CD4-positive, alpha-beta T cell treated with Interleukin-6 for 4 hours (primary cell): ENCODE data around the gene AMOTL2.

Experiments
- DNase-seq: peaks from one replicate; pipeline ENCODE4 v3.0.0-alpha.2; 2020; ENCODE audit warnings: mixed read lengths

The AMOTL2 gene

DNA sequence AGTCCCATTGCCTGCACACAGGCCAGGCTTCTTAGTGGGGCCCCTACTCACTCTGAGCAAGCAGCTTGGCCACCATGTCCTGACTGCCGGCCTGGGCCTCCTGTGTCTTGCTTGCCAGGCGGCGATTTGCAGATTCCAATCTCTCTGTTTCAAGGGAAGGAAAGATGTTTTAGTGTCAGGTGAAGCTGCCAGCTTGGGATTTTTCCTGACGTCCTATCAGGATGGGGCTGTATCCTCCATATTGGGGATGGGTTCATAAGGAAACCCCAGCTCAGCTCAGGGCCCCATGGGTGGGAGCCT lies 8.5 kb downstream of the AMOTL2 start:
- no peak for DNase-seq

DNA sequence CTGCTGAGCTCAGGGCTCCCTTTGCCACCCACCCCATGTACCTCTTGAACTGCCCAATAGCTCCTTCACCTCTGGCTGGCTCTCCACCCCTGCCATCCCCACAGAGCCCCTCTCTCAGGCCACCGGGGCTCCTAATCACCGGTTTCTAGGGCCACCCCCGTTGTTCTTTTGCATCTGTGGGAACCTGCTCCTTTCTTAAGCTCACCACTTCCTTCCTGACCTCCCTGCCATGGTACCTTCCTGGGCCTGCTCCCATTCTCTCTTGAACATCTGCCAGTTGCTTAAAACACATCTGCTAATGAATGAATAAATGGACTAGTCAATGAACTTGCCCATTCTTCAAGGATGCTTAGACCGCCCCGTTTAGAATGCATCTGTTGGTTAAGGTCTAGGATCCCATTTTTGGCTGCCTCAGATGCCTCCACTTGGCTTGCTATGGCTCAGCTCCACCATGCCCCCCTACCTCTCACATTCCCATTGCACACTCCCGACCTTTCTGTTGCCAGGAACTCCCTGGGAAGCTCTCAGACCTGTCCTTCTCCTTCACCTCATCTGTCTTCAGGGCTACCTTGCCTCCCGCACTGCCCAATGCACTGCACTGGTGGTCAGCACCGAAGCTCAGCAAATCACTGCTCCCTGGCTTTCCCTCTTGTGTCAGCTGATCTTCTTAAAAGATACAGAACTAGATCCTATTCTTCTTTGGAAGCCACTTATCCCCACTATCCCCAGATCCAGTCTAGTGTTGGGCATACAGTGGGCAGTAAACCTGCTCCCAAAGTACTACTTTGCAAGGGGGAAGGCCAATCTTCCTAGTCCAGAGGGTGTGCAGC lies 9.1 kb downstream of the AMOTL2 start:
- DNase-seq, result no peak

DNA sequence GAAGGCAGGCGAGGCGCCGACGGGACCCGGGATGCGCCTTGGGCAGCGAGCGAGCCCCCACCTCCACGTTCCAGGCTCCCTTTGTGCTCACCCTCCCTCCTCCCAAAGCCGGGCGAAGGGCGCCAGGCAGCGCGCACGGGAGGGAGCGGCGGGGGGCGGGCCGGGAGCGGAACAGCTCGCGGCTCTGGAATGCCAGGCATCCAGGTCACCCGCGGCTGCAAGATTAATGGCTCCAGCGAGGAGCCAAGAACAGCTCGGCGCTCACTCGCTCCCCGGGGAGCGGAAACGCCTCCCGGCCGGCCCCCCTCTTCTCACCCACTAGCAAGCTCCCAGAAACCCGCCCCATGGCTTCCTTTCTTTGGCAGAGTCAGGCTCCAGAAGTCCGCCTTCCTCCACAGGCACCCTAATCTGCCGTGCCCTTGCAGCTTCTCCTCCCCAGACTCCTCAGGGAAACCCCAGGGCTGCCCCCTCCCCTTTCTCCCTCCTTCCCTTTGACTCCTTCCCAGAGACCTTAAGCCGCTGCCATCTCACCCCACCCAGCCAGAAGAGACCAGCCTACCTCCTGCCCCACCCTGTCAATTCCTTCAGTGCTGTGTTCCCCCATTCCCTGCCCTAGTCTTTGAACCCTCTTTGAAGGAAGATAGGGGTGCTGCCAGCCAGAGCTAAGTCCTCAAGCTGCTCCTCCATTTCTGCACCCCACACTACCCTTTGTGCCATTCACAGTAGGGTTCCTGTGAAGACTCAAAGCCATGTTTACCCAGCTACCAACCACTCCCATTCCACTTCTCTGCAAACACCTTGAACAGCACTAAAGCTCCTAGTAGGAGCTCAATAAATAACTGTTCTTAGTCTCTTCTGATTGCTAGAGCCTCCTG lies 9.9 kb downstream of the AMOTL2 start:
- peak; percentile 56 for DNase-seq

DNA sequence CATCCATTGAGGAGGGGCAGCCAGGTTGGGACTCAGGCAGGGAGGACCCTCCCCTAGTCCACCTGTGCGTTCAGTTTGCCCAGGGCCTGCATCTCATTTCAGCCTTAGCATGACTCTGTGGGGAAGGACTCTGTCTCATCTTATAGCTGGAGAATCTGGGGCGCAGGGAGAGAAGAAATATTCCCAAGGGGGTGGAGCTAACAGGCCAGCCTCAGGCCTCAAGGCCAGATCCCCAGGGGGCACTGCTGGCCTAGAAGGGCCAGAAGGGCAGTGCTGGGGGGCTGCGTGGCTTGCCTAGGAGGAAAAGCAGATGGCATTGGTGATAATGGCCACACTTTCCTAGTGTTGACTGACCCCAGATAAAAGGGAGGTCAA lies 10.9 kb downstream of the AMOTL2 start:
- DNase-seq, result no peak

DNA sequence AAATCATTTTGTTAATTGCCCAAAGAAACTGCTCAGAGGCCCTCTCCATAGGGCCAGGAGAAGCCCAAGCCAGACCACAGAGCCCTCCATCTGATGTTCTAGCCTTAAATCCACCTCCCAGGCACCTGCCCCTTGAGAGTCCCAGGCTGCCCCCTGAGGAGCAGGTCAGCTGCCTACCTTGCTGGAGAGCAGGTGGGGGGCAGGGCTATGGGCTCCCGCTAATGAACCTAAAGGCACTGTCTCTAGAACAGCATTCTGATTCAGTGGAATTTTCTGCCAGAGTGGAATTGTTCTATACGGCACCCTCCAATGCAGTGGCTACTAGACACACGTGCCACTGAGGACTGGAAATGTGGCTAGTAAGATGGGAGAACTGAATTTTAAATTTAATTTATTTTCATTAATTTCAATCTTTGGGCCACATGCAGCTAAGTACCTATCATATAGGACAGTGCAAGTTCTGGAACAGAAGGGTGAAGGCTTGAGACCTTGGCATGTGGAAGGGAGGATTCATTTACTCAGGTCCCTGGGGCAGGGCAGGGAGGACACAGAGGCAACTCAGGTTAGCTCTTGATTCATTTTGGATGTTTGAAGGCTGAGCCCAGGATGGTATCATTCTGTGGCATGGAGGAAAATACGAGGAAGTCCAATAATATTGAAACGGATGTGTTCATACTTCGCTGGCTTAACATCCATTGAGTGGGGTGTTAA lies 11.4 kb downstream of the AMOTL2 start:
- DNase-seq, result no peak

DNA sequence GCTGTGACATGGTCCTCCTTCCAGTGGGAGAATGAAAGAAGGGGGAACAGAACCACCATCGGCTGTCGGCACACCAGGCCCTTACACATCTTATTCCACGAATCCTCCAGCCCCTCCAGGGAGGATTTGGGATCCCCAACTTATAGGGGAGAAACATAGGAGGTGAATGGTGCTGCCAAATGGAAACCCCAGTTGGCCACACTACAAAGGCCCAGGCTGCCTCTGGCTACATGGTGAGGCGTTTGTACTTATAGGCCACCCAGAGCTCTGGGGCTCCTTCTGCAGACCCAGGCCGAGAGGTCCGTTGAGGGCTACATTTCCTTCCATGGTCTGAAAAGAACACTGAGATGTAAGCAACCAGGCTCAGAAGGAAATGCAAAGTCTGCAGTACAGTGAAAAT lies 12.0 kb downstream of the AMOTL2 start:
- DNase-seq, result no peak

DNA sequence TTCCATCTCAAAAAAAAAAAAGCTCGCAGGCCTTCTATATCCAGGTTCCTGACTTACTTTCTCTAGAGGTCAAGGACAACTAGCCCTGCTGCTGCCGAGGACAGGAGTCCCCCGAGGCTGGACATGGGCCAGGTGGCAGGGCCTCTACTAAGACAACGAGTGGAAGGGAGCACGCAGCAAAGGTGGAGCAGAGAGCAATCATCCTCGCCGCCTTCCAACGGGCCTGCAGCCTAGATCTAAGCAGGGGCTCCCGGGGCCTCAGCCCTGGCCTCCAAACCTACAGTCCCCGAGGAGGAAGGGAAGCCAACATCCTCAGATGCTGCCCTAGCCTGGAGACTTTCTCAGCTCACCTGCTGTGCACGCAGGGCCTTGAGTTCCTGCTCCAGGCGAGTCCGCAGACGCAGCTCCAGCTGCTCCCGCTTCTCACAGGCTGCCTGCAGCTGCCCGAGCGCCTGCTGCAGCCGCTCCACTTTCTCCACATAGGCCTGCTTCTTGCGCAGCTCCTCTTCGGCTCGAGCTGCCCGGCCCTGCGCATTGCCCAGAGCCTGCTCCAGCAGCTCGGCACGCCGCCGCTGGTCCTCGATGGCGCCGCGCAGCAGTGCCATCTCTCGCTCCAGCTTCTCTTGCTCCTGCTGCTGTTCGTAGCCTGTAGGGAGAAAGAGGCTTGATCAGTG lies 12.9 kb downstream of the AMOTL2 start:
- no peak for DNase-seq

DNA sequence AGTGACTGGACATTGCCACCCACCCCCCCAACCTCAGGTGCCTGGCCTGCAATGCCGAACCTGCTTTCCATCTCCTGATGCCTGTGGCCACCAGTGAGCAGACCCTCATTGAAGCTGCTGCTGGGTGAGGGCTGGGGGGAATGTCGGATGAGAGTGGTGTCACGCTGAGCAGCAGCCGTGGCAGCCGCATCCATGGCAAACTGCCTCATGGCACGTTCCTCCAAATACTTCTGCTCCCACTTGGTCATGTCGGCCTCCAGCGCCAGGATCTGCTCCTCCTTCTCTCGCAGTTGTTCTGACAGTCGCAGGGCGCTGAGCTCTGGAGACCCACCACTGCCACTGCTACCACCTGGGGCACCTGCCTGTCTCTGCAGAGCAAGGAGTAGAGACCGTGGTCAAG lies 14.2 kb downstream of the AMOTL2 start:
- DNase-seq, result no peak

DNA sequence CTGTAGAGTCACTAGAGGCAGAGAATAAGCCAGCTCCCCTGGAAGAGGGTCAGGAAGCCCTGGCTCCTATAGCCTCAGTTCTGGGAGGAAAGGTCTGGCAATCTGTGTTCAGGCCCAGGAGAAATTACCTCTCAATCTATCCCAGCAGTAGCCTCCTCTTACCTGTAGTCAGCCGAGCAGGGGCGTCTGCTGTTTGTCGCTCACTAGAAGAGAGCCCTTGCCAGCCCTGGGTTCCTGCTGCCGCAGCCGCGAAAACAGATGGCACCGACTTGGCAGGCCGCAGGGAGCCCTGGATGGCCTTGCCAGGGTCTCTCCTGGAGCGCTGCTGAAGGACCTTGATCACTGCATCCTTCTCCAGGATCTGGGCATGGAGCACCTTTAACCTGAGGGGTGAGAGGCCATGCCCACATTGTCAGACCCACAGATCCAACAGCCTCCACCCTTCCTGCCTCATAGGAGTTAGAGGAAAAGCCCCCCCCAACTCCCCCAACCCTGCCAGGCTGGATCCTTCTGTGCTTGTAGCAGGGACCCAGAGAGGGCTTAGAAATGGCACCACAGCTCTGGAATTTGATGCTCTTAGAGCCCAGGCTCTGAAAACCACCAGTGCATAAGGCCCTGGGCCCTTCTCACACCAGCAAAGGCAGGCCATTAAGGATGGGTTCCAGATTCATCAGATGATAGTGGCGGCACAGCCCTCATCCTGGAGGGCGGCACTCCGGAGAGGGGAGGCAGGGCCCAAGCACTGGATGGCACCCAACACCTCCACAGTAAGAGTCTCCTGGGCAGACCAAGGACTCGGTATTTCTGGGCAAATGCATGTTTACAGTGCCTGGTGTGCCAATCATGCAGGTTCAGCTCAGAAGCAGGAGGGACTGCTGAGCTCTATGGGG lies 14.9 kb downstream of the AMOTL2 start:
- DNase-seq, result no peak

DNA sequence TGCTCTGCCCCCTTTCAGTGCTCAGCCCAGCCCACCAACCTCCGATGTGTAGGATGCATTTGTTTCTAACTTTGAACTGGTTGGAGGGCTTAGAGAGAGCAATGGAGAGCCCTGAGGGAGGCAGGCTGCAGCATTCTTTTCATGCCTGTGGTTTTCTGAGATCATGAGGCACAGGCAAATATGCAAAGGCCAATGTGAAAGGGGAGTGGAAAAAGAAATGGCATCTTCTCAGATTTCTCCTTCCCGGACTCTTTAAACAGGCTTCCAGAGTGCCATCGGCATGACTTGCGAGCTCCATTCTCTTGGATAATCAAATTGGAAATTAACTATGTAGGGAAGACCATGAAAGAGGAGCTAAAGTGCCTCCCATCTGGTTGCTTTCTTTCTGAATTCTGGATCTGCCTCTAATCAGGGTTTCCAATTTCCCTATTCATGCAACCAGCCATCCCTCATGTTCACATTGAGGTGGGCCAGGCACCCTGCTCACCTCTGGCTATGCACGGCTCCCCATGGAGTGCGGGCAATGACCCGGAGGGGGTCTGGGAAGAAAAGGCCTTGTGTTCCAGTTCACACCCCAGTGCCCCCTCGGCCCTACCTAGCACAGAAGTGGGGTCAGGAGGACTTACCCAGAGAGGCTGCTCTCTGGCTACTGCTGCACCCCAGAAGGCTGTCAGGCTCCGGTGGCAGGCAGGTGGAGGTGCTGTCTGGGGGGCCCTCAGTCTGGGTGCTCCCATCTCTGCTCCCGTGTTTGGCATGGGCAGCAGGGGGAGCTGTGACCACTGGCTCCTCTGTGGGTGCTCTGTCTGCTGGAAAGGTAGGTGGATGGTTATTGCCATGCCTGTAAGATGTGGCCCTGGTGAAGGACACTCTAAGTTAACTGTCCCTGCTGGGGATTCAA lies 16.1 kb downstream of the AMOTL2 start:
- DNase-seq, result peak; percentile 31

DNA sequence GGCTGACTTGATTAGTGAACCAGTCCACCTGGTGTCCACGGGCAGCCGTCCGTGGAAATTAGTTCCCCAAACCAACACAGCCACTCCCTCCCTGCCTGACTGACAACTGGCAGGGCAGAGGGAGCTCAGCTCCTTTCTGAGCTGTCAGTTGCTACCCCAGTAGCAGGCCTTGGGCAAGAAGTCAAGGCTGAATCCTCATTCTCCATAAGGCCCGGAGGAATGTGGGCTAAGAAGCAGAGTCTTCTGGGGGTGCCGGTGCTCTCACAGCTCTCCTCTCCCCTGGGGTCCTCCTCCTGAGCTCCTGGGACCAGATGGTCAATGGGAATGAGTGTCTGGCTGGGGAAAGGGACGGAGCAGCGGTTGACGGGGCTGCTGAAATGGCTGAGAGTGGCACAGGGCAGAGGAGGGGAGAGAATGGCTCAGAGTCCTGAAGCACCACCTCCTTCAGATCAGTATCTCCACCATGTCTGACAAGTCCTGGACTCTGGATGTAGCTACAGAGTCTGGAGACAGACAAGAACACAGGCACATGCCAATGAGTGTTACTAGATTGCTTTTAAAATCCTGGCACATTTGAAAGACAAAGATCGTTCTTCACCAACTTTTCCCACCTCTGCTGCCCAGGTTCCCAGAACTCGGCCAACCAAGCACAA lies 16.9 kb downstream of the AMOTL2 start:
- no peak for DNase-seq

DNA sequence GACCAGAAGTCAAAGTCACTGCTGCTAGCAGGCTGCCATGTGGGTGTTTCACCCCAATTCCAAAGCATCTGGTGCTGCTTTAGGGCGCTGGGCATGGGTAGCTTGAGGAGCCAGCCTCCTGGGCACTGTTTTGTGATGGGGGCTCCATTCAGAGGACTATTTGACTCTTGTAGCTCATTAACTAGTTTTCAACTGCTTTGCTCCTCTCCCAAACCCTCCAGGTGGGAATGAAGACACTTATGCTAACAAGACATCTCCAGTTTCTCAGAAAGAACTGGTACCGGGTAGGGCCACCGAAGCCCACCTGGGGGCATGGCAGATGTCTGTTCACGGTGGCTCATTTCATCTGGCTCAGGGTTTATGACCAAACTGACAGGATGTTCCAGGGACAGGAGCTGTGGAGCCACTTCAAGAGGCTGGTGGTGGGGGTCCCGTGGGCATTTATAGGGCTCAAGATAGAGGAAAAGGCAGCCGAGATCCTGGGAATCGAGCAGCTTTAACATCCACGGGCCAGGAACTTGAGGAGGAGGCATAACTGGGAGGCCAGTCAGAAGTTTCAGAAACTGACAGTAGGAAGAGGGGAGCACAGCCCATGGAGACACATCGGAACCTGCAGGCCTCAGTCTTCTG lies 17.7 kb downstream of the AMOTL2 start:
- no peak for DNase-seq

DNA sequence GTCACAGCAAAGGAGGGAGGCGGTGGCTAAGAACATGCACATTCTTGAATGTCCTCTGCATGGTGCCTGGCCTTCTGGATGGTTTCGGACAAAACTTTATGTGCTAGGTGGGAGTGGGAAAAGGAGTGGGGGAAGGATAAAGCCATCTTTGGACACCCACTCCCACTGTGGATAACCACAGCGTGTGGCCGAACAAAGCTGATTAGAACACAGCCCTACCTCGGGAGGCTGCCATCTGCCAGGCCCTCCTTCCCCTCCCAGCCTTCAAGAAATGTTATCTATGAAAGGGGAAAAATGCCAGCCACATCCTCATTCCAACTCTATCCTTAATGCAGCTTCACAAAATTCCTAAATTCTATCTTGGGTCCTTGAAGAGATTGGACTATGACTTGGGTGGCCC lies 18.8 kb downstream of the AMOTL2 start:
- DNase-seq, result no peak

DNA sequence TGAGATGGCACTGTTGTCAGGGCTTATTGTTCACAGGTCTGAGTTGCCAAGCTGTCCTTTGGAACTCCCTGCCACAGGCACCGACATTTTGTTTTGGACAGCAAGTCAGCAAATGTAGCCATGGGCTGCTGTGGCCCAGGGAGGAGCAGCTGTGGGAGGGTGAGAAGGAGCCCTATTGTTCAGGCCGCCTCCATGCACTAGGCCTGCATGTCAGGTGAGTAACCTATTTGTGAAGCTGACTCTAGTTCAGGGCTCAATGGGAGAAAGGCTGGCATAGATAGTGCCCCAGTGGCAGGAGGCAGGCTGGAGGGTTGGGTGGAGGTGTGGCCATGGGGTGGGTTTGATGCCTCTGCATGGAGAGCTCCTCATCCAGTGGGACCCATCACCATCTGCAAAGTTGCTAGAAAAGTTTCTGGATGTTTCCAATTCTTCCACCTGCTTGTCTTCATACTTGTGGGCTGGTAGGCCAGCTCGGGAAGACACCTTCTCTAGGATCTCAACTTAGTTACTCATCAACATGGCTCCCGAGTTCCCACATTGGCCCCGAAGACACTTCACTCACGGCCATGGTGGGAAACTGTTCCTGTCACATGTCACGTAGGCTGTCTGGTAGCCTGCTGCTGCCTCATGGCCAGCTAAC lies 19.5 kb downstream of the AMOTL2 start:
- DNase-seq, result no peak

DNA sequence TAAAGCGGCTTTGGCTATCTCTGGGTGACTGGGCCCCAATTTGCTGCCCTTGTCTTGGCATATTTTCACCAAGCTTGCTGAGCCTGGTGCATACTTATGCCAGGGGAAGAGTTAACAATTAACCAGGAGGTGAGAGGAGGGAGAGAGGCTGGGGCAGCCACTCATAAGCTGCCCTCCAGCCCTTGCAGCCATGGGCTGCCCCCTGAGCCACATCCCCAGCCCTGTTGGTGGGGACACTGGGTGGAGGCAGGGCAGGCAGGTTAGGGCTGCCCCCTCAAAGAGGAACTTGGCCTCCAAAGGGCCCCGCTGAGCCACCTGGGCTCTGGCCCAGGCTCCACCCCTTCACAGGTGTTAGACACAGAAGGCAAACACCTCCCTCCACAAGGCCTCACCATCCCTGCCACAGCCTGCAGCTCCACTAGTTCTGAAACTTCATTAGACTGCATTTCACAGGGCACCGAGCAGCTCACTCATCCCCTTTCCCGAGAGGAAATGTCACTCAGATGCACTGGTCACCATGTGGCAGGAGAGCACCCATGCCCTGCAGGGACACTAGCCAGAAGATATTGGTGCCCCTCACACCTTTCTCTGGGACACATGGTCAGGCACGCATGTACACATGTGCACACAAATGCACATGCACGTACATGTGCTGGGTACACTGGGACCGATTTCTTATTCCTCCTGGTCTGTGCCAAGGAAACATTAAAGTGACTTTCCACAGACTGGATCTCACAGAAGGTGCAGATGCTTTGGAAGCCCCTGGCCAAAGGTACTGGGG lies 20.2 kb downstream of the AMOTL2 start:
- DNase-seq, result no peak

DNA sequence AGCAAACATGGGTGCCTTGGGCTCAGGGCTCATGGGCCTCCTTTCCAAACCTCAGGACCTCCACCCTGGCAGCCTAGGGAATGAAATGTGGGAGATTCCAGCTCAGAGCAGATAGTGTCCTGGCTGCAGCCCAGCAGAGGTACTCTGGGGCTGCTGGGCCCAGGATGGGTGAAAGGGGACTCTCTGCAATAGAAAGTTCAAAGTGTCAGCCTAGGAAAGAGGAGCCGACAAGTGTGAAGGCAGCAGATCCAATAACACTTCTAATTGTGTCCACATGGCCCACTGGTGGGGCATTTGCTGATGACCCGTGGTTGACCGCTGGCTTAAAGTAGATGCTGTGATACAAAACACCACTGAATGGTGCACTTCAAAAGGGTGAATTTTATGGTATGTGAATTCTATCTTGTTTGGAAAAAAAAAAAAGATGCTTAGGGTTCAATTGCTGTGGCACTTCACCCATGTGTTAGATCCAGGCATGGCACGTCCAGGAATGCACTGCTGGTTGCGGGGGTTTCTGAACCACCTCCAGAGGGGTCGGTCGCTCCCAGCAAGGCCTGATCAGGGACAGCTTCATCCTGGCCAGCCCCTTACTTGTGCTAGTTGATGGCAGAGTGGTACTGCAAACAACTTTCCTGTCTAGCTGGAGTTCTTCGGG lies 20.9 kb downstream of the AMOTL2 start:
- DNase-seq, result no peak

DNA sequence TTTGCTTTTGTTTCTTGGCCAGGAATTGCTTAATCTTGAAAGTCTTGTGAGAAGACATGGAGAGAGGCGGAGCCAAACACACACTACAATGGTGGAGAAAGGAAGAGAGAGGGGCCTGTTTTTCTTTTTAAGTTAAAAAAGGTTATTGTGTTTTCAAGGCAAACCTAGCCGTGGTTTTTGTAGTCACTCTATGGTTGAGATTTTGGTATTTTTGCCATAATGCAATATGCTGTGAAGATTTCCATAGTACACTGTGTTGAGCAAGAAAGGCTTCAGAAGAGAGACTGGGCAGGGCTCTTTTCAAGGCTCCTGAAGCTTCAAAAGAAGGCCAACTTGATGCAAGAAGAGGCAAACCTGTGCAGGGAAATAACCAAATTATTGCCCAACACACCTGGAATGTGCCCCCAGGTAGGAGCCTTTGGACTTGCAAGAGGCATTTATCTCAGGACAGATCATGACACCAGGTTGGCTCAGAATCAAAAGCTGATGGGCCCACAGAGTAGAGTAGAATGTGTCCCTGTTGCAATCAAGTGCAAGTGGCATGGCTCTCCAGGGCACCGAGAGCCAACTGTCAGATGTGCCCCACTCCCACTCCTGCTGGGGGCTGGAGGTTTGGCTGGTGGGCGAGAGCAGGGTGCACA lies 22.1 kb downstream of the AMOTL2 start:
- DNase-seq, result no peak

DNA sequence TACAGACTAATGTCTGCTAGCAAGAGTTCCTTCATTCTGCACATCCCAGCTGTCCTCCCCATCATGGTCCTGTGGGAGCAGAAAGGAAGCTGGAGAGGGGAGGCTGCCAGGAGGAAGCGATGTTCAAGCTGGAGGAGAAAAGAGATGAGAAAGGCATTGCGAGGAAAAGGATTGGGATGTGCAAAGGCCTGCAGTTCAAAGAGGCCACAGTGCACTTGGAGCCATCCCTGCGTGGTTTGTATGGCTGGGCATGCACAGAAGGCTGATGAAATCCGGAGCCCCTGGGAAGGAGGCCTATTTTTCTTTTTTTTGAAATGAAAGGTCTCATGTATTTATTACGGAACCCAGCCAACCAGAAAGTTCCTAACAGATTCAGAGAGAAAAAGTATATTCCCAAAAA lies 22.8 kb downstream of the AMOTL2 start:
- DNase-seq, result no peak
